ENCODE results near the gene RARB.

Gene RARB

DNA sequence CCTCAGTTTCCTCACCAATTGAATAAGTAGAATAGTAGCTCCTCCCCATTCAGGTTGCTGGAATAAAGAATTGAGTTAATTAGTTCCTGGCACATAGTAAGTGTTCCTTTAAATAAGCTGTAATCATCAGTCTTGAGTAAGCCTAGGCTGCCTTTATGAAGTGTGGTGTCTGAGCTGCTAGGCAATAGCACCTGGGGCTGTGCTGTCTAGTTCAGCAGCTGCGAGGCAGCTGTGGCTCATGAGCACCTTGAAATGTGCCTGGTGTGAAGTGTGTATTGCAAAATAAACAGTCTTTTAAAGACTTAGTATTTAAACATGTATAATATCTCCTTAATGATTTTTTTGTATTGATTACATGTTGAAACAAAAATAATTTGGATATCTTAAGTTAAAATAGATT is 159.0 kb downstream of the RARB start:
- Mint-ChIP-seq H3K4me3 (no peak overlapping the region), H3K4me1 (no peaks in the 10 kb centered on the region), H3K27me3 (no peaks in the 10 kb centered on the region), H3K9me3 (no peaks in the 10 kb centered on the region), H3K27ac (no peak overlapping the region), H3K36me3 (no peaks in the 10 kb centered on the region)

DNA sequence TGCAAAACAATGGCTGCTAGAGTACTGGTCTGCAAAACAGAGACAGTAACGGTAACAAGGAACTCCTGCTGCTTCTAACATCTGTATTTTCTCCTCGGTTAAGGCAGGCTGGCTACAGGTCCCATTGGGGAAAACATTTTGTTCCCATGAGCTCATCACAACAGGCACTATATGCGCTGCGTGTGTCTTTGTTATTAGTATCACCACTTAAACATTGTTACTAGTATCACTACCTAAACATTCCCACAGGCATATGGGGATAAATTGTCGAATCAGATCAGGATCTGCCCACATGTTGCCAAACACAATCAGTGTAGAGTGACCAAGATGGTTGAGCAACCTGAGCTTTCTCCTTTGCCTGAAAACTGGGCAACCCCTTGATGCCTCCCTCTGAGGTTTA is 159.5 kb downstream of the RARB start:
- Mint-ChIP-seq H3K9me3 (no peaks in the 10 kb centered on the region), H3K36me3 (no peaks in the 10 kb centered on the region), H3K27me3 (no peaks in the 10 kb centered on the region), H3K4me1 (peaks cover under 1% of the 10 kb centered on the region), H3K4me3 (no peak overlapping the region), H3K27ac (no peak overlapping the region)

DNA sequence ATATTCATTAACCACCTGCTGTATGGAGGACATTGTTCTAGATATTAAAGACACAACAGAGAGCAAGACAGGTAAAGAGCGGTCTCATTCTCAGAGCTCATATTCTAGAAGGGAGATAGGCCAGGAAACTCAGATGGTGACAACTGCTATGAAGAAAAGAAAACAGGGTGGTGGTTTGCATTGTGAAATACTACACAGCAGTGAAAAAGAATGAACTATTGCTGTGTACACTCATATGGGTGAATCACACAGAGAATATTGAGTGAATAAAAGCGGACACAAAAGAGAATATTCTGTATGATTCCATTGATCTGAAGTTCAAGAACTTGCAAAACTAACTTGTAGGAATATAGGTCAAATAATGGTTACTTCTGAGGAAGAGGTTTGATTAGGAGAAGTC is 159.9 kb downstream of the RARB start:
- Mint-ChIP-seq H3K4me3 (no peak overlapping the region), H3K9me3 (no peaks in the 10 kb centered on the region), H3K36me3 (no peaks in the 10 kb centered on the region), H3K27me3 (no peaks in the 10 kb centered on the region), H3K27ac (no peak overlapping the region), H3K4me1 (peaks cover 4% of the 10 kb centered on the region)

DNA sequence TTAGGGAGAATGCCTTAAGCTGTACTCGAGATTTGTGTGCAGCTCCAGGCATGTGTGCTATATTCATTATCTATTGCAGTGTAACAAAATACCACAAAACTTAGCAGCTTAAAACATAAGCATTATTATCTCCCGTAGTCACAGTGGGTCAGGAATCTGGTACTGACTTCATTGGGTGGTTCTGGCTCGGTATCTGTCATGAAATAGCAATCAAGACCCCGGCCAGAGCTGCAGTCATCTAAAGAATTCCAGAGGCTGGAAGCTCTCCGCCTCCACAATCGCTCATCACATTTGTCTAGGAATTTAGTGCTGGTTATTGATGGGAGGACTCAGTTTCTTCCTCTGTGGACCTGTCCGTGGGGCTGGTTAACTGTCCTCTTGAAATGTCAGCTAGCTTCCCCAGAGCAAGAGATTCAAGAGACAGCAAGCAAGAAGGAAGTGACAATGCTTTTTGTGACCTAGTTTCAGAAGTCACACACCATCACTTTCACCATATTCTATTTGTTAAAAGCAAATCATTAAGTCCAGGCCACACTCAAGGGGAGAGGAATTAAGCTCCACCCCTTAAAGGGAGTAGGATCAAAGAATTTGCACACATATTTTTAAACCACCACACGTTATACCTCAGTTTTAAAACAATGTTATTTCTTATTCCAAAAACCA is 160.5 kb downstream of the RARB start:
- no peak overlapping the region for H3K27ac Mint-ChIP-seq
- peaks cover 4% of the 10 kb centered on the region for H3K4me1 Mint-ChIP-seq
- H3K4me3 Mint-ChIP-seq, result no peak overlapping the region
- H3K9me3 Mint-ChIP-seq, result no peaks in the 10 kb centered on the region
- H3K36me3 Mint-ChIP-seq, result no peaks in the 10 kb centered on the region
- H3K27me3 Mint-ChIP-seq, result no peaks in the 10 kb centered on the region

DNA sequence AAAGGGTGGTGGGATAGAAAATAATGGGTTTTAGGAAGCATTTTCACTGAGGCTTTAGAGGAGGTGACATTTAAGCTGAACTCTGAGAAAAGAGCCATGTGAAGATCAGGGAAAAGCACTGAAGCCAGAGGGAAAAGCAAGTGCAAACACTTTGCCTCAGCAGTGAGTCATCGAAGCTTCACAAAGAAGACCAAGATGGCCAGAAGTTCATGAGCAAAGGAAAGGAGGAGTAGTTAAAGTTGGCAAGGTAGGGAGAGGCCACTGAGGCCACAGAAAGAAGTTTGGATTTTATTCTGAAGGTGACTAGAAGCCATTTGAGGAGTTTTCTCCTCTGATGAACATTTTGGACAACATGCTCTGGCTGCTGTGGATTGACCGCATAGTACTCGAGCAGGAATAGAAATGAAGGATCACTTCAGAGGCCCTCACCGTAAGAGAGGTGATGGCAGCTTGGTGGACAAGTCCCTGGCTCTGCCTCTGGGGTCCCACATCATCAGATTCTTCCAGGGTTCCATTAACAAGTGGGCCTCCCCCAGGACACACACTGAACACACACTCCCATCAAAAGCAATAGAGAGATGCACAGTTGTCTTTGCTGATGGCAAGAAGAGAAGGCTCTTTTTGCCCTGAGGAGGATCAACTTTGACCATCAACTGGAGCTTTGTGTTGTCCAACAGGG is 161.2 kb downstream of the RARB start:
- Mint-ChIP-seq H3K27me3 (no peaks in the 10 kb centered on the region), H3K4me3 (no peak overlapping the region), H3K9me3 (no peaks in the 10 kb centered on the region), H3K4me1 (peaks cover 10% of the 10 kb centered on the region), H3K36me3 (no peaks in the 10 kb centered on the region), H3K27ac (no peak overlapping the region)

DNA sequence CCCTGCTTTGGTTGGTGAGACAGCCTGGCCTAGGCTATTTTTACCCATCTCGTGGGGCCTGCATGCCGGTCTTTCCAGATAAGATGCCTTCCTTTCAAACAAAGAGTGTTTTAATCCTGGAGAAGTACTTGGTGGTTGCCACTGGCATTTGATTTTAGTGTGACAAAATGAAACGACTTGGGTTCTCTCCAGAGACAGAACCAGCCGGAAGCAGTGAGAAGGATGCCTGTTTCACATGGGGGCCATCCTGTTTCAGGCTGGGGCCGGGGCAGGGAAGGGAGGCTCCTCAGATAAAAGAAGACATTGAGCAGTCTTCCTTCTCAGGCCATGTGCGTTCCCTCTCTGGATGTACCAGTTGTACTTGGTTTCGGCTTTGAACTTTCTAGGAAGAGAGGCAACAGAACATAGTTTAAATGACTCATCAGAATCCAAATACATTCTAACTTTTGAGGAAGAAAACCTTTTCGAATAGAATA is 161.8 kb downstream of the RARB start:
- Mint-ChIP-seq H3K4me3 (no peak overlapping the region), H3K36me3 (no peaks in the 10 kb centered on the region), H3K27ac (no peak overlapping the region), H3K27me3 (no peaks in the 10 kb centered on the region), H3K9me3 (no peaks in the 10 kb centered on the region), H3K4me1 (peaks cover 11% of the 10 kb centered on the region)

DNA sequence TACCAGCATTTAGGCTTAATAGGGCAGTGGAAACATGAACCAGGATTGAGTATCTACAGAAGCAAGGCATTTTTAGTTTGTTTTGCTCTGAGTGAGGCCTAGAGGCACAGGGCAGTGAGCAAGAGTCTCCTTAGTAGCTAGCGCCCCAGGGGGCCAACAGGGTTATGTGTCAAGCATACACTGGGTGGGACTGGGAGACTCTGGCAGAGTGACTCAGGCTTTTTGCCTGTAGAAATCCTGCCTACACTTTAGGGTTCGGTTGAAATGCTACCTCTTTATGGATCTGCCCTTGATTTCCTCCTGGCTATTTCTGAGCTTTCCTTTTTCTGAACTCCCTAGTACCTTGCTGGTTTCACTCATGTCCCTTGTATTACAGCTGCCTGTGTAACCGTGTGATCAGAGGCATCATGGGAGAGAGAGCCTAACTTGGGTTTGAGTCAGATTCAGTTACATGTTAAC is 164.5 kb downstream of the RARB start:
- no peaks in the 10 kb centered on the region for H3K36me3 Mint-ChIP-seq
- no peaks in the 10 kb centered on the region for H3K27me3 Mint-ChIP-seq
- peaks cover 18% of the 10 kb centered on the region for H3K4me1 Mint-ChIP-seq
- H3K9me3 Mint-ChIP-seq, result no peaks in the 10 kb centered on the region
- no peak overlapping the region for H3K4me3 Mint-ChIP-seq
- H3K27ac Mint-ChIP-seq, result peak overlapping the region; percentile 76

DNA sequence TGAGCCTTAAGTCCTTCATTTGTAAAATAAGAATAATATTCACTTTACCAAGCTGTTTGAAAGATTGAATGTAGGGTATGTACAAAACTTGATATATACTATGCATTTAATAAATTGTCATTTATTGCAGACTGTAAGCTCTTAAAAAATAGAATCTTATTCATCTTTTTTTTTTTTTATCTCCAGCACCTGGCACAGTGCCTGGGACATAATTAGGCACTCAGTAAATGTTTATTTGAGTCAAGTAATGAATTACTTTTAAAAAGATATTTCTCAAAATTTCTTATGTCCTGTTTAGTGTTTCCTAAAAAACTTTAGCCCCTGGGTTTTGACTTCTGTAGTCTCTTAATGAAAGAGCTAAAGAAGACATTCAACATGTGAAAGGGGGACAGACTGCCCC is 164.9 kb downstream of the RARB start:
- no peak overlapping the region for H3K4me3 Mint-ChIP-seq
- H3K27me3 Mint-ChIP-seq, result no peaks in the 10 kb centered on the region
- no peak overlapping the region for H3K27ac Mint-ChIP-seq
- peaks cover 18% of the 10 kb centered on the region for H3K4me1 Mint-ChIP-seq
- H3K36me3 Mint-ChIP-seq, result no peaks in the 10 kb centered on the region
- no peaks in the 10 kb centered on the region for H3K9me3 Mint-ChIP-seq

DNA sequence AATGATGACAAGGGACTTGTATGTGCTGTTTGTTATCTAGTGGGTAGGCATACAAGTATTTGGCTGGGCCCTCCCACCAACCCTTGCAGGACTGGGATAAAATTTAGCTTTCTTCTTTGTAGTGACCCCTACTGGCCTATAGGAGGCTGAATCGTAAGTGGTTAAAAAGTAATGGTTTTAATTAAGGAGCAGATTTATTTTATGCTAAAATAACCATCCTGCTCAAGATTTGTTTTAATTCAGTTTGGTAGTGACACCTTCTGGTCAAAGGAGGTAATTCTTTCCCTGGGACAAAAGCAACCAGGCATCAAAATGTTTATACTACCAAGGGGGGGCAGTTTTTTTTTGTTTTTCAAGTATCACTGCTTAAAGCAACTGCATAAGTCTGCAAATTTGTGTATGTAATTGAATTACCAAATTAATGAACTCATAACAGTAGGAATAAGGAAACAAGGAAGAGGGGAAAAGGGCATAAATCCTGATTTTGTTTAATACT is 166.0 kb downstream of the RARB start:
- H3K36me3 Mint-ChIP-seq, result no peaks in the 10 kb centered on the region
- H3K4me1 Mint-ChIP-seq, result peaks cover 18% of the 10 kb centered on the region
- no peaks in the 10 kb centered on the region for H3K27me3 Mint-ChIP-seq
- H3K9me3 Mint-ChIP-seq, result no peaks in the 10 kb centered on the region
- peak overlapping the region; percentile 51 for H3K27ac Mint-ChIP-seq
- H3K4me3 Mint-ChIP-seq, result no peak overlapping the region

DNA sequence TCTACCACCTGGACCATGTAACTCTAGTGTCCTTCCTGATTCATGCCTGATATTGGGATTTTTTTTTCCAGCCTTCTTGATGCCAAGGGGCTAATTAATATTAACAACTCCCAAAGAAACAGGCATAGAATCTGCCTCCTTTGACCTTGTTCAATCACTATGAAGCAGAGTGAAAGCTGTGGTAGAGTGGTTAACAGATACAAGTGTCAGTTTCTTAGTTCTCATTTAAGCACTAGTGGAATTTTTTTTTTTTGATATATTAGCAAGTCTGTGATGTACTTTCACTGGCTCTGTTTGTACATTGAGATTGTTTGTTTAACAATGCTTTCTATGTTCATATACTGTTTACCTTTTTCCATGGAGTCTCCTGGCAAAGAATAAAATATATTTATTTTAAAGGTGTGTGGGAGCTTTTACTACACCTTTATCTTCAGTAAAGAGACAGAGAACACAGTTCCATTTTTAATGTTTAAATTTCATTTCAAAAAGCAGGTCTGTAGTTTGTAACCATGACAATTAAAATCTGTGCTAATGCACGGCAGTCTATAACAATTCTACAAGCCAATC is 169.6 kb downstream of the RARB start:
- Mint-ChIP-seq H3K4me1 (peaks cover 17% of the 10 kb centered on the region), H3K4me3 (no peak overlapping the region), H3K27me3 (no peaks in the 10 kb centered on the region), H3K36me3 (peaks cover 1% of the 10 kb centered on the region), H3K27ac (peak overlapping the region; percentile 47), H3K9me3 (no peaks in the 10 kb centered on the region)

DNA sequence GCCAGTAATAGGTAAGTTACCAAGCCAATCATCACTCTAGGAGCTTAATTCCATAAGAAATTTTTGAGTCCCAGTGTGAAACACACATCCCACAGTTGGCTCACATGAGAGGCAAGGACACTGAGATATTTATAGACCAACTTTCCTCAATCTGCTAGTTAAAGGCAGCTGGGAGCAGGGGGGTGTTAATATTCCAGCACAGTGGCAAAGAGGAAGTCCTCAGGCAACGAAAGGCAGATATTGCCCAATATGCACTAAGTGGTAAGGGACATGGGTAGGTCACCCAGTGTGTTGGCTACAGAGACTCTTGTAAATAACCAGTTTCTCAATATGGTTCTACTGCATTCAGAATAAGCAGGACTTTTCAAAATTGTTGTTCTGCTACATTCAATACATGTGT is 175.6 kb downstream of the RARB start:
- no peaks in the 10 kb centered on the region for H3K9me3 Mint-ChIP-seq
- H3K27me3 Mint-ChIP-seq, result no peaks in the 10 kb centered on the region
- H3K36me3 Mint-ChIP-seq, result peaks cover 1% of the 10 kb centered on the region
- H3K27ac Mint-ChIP-seq, result peak overlapping the region; percentile 41
- H3K4me3 Mint-ChIP-seq, result no peak overlapping the region
- no peaks in the 10 kb centered on the region for H3K4me1 Mint-ChIP-seq

DNA sequence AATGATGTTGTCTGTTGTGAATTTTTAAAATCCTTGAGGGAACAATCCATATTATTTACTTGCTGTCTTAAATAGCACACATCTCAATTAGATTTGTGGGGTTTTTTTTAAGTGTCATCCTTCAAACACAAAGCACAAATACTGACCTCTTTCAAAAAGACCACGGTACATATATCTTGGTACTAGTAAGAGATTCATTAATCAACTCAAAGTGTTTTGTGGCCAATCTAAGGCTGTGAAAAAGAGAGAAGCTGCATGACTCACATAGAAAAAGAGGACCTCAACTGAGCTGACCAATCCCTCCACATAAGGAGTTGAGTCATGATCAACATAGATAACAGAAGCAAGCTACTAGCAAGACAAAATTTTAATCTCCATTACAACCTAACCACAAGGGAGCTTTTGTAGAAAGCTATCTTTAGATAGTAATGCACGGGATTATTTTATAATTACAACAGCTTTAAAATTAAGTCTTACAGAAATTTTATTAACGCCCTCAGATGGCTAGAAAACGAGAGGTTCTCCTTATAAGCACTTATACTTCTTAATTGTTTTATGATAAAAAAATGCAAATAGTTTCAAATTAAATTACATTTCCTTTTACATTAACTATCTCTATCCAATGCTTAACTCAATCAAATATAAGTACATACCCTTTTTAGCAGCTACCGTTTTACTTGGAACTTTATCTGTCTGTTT is 176.2 kb downstream of the RARB start:
- no peaks in the 10 kb centered on the region for H3K4me1 Mint-ChIP-seq
- no peak overlapping the region for H3K4me3 Mint-ChIP-seq
- H3K9me3 Mint-ChIP-seq, result no peaks in the 10 kb centered on the region
- peaks cover 1% of the 10 kb centered on the region for H3K36me3 Mint-ChIP-seq
- no peak overlapping the region for H3K27ac Mint-ChIP-seq
- H3K27me3 Mint-ChIP-seq, result no peaks in the 10 kb centered on the region

DNA sequence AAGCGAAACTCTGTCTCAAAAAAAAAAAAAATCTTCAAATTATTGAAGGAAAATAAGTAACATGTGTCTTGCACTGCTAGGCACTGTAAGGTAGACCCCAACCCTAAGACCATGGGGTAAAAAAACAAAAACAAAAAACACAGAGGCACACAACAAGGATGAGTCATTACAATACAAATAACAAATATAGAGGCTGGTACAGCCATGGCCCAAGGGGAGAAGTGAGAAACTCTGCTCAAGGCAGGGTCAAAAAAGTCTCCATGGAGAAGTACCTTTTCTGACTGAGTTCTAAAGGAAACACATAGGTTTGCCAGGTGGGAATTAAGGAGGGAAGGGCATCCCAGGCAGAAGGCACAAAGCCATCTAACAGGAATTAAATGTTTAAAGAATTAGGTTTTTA is 182.1 kb downstream of the RARB start:
- H3K9me3 Mint-ChIP-seq, result no peaks in the 10 kb centered on the region
- H3K27me3 Mint-ChIP-seq, result no peaks in the 10 kb centered on the region
- H3K4me1 Mint-ChIP-seq, result peaks cover 8% of the 10 kb centered on the region
- peaks cover 16% of the 10 kb centered on the region for H3K36me3 Mint-ChIP-seq
- H3K27ac Mint-ChIP-seq, result peak overlapping the region; percentile 80
- H3K4me3 Mint-ChIP-seq, result no peak overlapping the region

DNA sequence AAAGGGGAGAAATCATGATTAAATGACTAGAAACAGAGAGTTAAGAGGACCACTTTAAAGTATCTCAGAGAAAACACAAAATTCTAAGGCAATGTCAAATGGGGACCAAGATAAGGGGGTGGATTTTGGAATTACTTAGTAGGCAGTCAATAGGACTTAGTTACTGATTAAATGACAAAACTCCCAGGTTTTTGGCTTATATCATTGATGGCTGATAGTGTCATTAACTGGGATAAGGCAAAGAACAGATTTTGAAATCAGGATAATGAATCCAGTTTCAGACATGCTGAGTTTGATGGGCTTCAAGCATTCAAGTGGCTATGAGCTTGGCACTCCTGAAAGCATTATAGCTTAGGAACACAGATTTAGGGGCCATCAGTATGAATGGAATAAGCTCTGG is 182.7 kb downstream of the RARB start:
- Mint-ChIP-seq H3K27ac (peak overlapping the region; percentile 80), H3K4me3 (no peak overlapping the region), H3K36me3 (peaks cover 16% of the 10 kb centered on the region), H3K27me3 (no peaks in the 10 kb centered on the region), H3K4me1 (peaks cover 8% of the 10 kb centered on the region), H3K9me3 (no peaks in the 10 kb centered on the region)

DNA sequence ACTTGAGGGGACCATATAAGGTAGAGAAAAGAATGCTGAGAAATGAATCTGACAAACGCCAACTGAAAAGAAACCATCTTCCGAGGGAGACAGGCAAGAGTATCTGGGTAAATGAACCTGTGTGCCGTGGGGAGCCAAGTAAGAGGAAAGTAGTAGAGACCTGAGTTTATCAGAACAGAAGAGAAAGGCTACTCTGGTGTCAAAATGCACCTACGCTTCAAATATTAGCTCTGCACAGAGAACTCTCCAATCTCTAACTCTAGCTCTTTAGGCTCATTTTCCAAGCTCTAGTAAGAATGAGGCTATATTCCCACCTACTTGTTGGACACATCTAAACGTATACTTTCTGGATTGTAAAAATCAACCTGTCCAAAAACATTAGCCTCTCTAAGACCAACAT is 183.1 kb downstream of the RARB start:
- Mint-ChIP-seq H3K9me3 (no peaks in the 10 kb centered on the region), H3K4me3 (no peak overlapping the region), H3K27me3 (no peaks in the 10 kb centered on the region), H3K27ac (peak overlapping the region; percentile 5), H3K4me1 (peaks cover 8% of the 10 kb centered on the region), H3K36me3 (peaks cover 16% of the 10 kb centered on the region)

DNA sequence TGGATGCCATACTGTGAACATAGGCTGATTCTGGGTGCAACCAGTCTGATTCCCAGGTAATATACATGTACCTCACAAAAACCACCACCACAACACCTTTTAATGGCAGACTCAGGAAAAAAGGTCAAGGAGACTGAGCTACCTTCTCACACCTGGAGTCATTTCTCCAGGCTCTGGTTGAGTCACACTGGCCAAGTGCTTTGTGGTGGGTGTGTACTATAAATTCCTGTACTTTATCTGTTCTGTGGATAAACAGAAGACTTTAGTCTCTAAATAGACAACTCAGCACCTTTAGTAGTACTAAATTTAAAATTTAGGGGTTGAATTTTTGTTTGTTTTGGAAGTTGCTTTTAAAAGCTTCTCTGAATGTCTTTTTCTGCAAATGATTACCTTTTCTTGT is 190.0 kb downstream of the RARB start:
- Mint-ChIP-seq H3K4me1 (peaks cover 7% of the 10 kb centered on the region), H3K4me3 (no peak overlapping the region), H3K9me3 (no peaks in the 10 kb centered on the region), H3K27ac (peak overlapping the region; percentile 4), H3K27me3 (no peaks in the 10 kb centered on the region), H3K36me3 (peaks cover 11% of the 10 kb centered on the region)

Measured in activated naive CD4-positive, alpha-beta T cell treated with anti-CD3 and anti-CD28 coated beads, Interleukin-2, amount 50 U/mL, for 24 hours (primary cell).